Mesenchymal stem cell (in vitro differentiated cells and primary cell): Measurements from ENCODE around the gene SNX20.

Experiments used
- DNase-seq: peaks from one replicate; pipeline ENCODE4 v3.0.0-alpha.2; 2013
- H2AFZ ChIP-seq: one replicate; pipeline ENCODE4 v1.6.1; 2013; ENCODE audit warnings: low read depth, mild to moderate bottlenecking, control low read depth, inconsistent platforms, low read length, moderate library complexity
- H2AK5ac ChIP-seq: 2 replicates; pipeline ENCODE4 v1.6.1; 2013; ENCODE audit warnings: low read length, moderate library complexity, mild to moderate bottlenecking, inconsistent platforms; ENCODE audit not compliant: severe bottlenecking
- H2BK120ac ChIP-seq: one replicate; pipeline ENCODE4 v1.6.1; 2013; ENCODE audit warnings: low read depth, mild to moderate bottlenecking, inconsistent platforms, low read length, moderate library complexity
- H2BK12ac ChIP-seq, 2 experiments: one replicate each; pipeline ENCODE4 v1.6.1; 2013; ENCODE audit warnings: inconsistent platforms in 2 of 2, low read length in 2 of 2, mild to moderate bottlenecking in 2 of 2, moderate library complexity in 2 of 2, control low read depth in 1 of 2
- H2BK15ac ChIP-seq: one replicate; pipeline ENCODE4 v1.6.1; 2013; ENCODE audit warnings: mild to moderate bottlenecking, low read depth, inconsistent platforms; ENCODE audit not compliant: poor library complexity, severe bottlenecking
- H2BK5ac ChIP-seq: 2 replicates; pipeline ENCODE4 v1.6.1; 2013; ENCODE audit warnings: low read depth, mild to moderate bottlenecking, low read length, control low read depth, inconsistent platforms; ENCODE audit not compliant: poor library complexity, severe bottlenecking
- H3K14ac ChIP-seq, 2 experiments: one replicate each; pipeline ENCODE4 v1.6.1; 2013; ENCODE audit warnings: inconsistent platforms in 2 of 2, low read length in 2 of 2, control low read depth in 1 of 2, mild to moderate bottlenecking in 1 of 2, moderate library complexity in 1 of 2
- H3K18ac ChIP-seq, 2 experiments: one replicate each; pipeline ENCODE4 v1.6.1; 2013; ENCODE audit warnings: inconsistent platforms in 2 of 2, low read length in 2 of 2, control low read depth in 1 of 2, low read depth in 1 of 2, mild to moderate bottlenecking in 1 of 2
- H3K23ac ChIP-seq, 2 experiments: one replicate each; pipeline ENCODE4 v1.6.1; 2013; ENCODE audit warnings: inconsistent platforms in 2 of 2, low read length in 2 of 2, mild to moderate bottlenecking in 2 of 2, moderate library complexity in 2 of 2, control low read depth in 1 of 2
- H3K27ac ChIP-seq: 2 replicates; pipeline ENCODE4 v1.5.1; 2013; ENCODE audit warnings: mild to moderate bottlenecking, moderate library complexity, low read length, control low read depth, inconsistent platforms; ENCODE audit not compliant: poor library complexity, severe bottlenecking
- H3K27me3 ChIP-seq, 2 experiments: 2 replicates each; pipeline versions ENCODE4 v1.6.1 to v1.7.0; 2013; ENCODE audit warnings: low read length in 2 of 2, mild to moderate bottlenecking in 2 of 2, moderate library complexity in 2 of 2, control low read depth in 1 of 2, inconsistent platforms in 1 of 2; ENCODE audit not compliant: control insufficient read depth in 1 of 2, insufficient read depth in 1 of 2
- H3K36me3 ChIP-seq, 2 experiments: 2 replicates each; pipeline versions ENCODE4 v1.6.1 to v1.7.0; 2013; ENCODE audit warnings: low read length in 2 of 2, control low read depth in 1 of 2, inconsistent platforms in 1 of 2, low read depth in 1 of 2, mild to moderate bottlenecking in 1 of 2; ENCODE audit not compliant: insufficient read depth in 2 of 2, control insufficient read depth in 1 of 2
- H3K4ac ChIP-seq, 2 experiments: one replicate each; pipeline ENCODE4 v1.6.1; 2013; ENCODE audit warnings: inconsistent platforms in 2 of 2, low read length in 2 of 2, mild to moderate bottlenecking in 2 of 2, moderate library complexity in 2 of 2, control low read depth in 1 of 2, low read depth in 1 of 2
- H3K4me1 ChIP-seq: 2 replicates; pipeline ENCODE4 v1.6.1; 2013; ENCODE audit warnings: low read depth, low read length, control low read depth; ENCODE audit not compliant: control insufficient read depth, insufficient read depth
- H3K4me2 ChIP-seq: 2 replicates; pipeline ENCODE4 v1.6.1; 2013; ENCODE audit warnings: low read length, mild to moderate bottlenecking, inconsistent platforms; ENCODE audit not compliant: poor library complexity, severe bottlenecking
- H3K4me3 ChIP-seq, 2 experiments: 2 replicates each; pipeline versions ENCODE4 v1.5.1 to v1.7.0; 2013; ENCODE audit warnings: low read length in 2 of 2, mild to moderate bottlenecking in 2 of 2, control low read depth in 1 of 2, low read depth in 1 of 2; ENCODE audit not compliant: insufficient read depth in 1 of 2
- H3K79me1 ChIP-seq: replicated peaks from 2 replicates; pipeline ENCODE4 v1.6.1; 2013; ENCODE audit warnings: mild to moderate bottlenecking, control low read depth, low read length, inconsistent platforms; ENCODE audit not compliant: poor library complexity, severe bottlenecking
- H3K9ac ChIP-seq: 2 replicates; pipeline ENCODE4 v1.7.0; 2013; ENCODE audit warnings: mild to moderate bottlenecking, low read length, moderate library complexity
- H3K9me3 ChIP-seq: 2 replicates; pipeline ENCODE4 v1.7.0; 2013; ENCODE audit warnings: mild to moderate bottlenecking, low read length; ENCODE audit not compliant: control insufficient read depth
- H4K8ac ChIP-seq: one replicate; pipeline ENCODE4 v1.6.1; 2013; ENCODE audit warnings: inconsistent platforms, mild to moderate bottlenecking, low read length, moderate library complexity
- H4K91ac ChIP-seq: one replicate; pipeline ENCODE4 v1.6.1; 2013; ENCODE audit warnings: mild to moderate bottlenecking, low read length, inconsistent platforms
- WGBS: methylation state at CpG from one replicate; pipeline ENCODE4 v1.1.7; 2013; ENCODE audit warnings: mixed read lengths; 5-methylcytosine and 5-hydroxymethylcytosine counted together

SNX20 gene

GRCh38 chr16:50694206-50694605 lies 13.1 kb upstream of the SNX20 start:
- Histone ChIP-seq H2AK5ac (no peak overlapping the region), H2BK15ac (no peak overlapping the region), H4K8ac (no peak overlapping the region), H4K91ac (no peak overlapping the region), H3K23ac (no peak overlapping the region), H3K9me3 (no peaks in the 10 kb centered on the region), H3K4me2 (no peak overlapping the region), H3K18ac (no peak overlapping the region), H3K36me3 (no peaks in the 10 kb centered on the region), H3K4me3 (no peak overlapping the region), H2BK120ac (no peak overlapping the region), H3K4ac (no peak overlapping the region), H3K27me3 (peaks cover 26 to 27% of the 10 kb centered on the region in 2 experiments), H3K27ac (no peak overlapping the region), H2AFZ (no peak overlapping the region), H2BK12ac (no peak overlapping the region), H3K9ac (no peak overlapping the region), H3K14ac (no peak overlapping the region), H3K79me1 (no peaks in the 10 kb centered on the region), H3K4me1 (peaks cover 18% of the 10 kb centered on the region), H2BK5ac (no peak overlapping the region)
- 88% methylated on average over 2 of the region's 2 CpGs for WGBS
- no peak for DNase-seq

- Histone ChIP-seq H3K14ac (peak within 1 kb of the TSS in 1 of 2 experiments; percentile 13), H3K4me3 (peak within 1 kb of the TSS in 1 of 2 experiments; percentile 70), H2BK120ac (no peak within 1 kb of the TSS), H4K91ac (peak within 1 kb of the TSS; percentile 44), H4K8ac (no peak within 1 kb of the TSS), H2AK5ac (no peak within 1 kb of the TSS), H3K4ac (no peak within 1 kb of the TSS), H2BK15ac (no peak within 1 kb of the TSS), H2AFZ (no peak within 1 kb of the TSS), H3K23ac (no peak within 1 kb of the TSS), H3K27me3 (peaks cover 26 to 27% of the 10 kb centered on the region in 2 experiments), H3K9ac (peak within 1 kb of the TSS; percentile 74), H3K4me2 (peak within 1 kb of the TSS; percentile 36), H3K79me1 (no peaks in the 10 kb centered on the region), H3K4me1 (peaks cover 18% of the 10 kb centered on the region), H3K36me3 (no peaks in the 10 kb centered on the region), H2BK12ac (no peak within 1 kb of the TSS), H2BK5ac (no peak within 1 kb of the TSS), H3K18ac (no peak within 1 kb of the TSS), H3K9me3 (no peaks in the 10 kb centered on the region), H3K27ac (no peak within 1 kb of the TSS)
- DNase-seq: no peak
- 21% methylated on average over 47 of the region's 56 CpGs for WGBS
These were observed 12.1 kb upstream of the SNX20 start, which contains the start of gene NOD2 for GRCh38 chr16:50692999-50693781. TSS of gene NOD2 (plus strand) at chr16:50693606. CDS start at chr16:50699496, 5,890 bp downstream.

GRCh38 chr16:50692644-50692998 lies 11.5 kb upstream of the SNX20 start:
- H2AFZ ChIP-seq: no peak overlapping the region
- WGBS: 91% methylated on average over 4 of the region's 4 CpGs
- no peak overlapping the region for H2AK5ac ChIP-seq
- no peak overlapping the region for H3K4me2 ChIP-seq
- peaks cover 29 to 32% of the 10 kb centered on the region in 2 experiments for H3K27me3 ChIP-seq
- H3K23ac ChIP-seq: no peak overlapping the region
- H3K9ac ChIP-seq: no peak overlapping the region
- H3K4ac ChIP-seq: no peak overlapping the region
- H2BK120ac ChIP-seq: no peak overlapping the region
- peak overlapping the region in 1 of 2 experiments; percentile 13 for H3K14ac ChIP-seq
- H3K4me3 ChIP-seq: no peak overlapping the region
- no peak overlapping the region for H2BK5ac ChIP-seq
- no peak overlapping the region for H3K27ac ChIP-seq
- no peak overlapping the region for H2BK15ac ChIP-seq
- H4K8ac ChIP-seq: no peak overlapping the region
- DNase-seq: no peak
- peak overlapping the region; percentile 44 for H4K91ac ChIP-seq
- H3K79me1 ChIP-seq: no peaks in the 10 kb centered on the region
- H3K36me3 ChIP-seq: no peaks in the 10 kb centered on the region
- peaks cover 15% of the 10 kb centered on the region for H3K4me1 ChIP-seq
- no peak overlapping the region for H3K18ac ChIP-seq
- H2BK12ac ChIP-seq: no peak overlapping the region
- no peaks in the 10 kb centered on the region for H3K9me3 ChIP-seq

GRCh38 chr16:50690177-50690576 lies 9.1 kb upstream of the SNX20 start:
- H3K4me1 ChIP-seq: peaks cover 11% of the 10 kb centered on the region
- no peak overlapping the region for H2BK12ac ChIP-seq
- no peak overlapping the region for H3K18ac ChIP-seq
- H4K8ac ChIP-seq: no peak overlapping the region
- no peak overlapping the region for H3K9ac ChIP-seq
- H2BK120ac ChIP-seq: no peak overlapping the region
- no peak overlapping the region for H2AK5ac ChIP-seq
- no peak overlapping the region for H3K14ac ChIP-seq
- peaks cover 31 to 39% of the 10 kb centered on the region in 2 experiments for H3K27me3 ChIP-seq
- no peak overlapping the region for H3K23ac ChIP-seq
- no peak overlapping the region for H3K27ac ChIP-seq
- no CpG with 5 or more reads among the region's 2 CpGs for WGBS
- H2AFZ ChIP-seq: no peak overlapping the region
- no peak overlapping the region for H3K4me3 ChIP-seq
- no peak overlapping the region for H2BK5ac ChIP-seq
- no peaks in the 10 kb centered on the region for H3K79me1 ChIP-seq
- DNase-seq: no peak
- H4K91ac ChIP-seq: no peak overlapping the region
- H3K9me3 ChIP-seq: no peaks in the 10 kb centered on the region
- no peak overlapping the region for H2BK15ac ChIP-seq
- no peak overlapping the region for H3K4ac ChIP-seq
- H3K4me2 ChIP-seq: no peak overlapping the region
- H3K36me3 ChIP-seq: no peaks in the 10 kb centered on the region
